ENCODE results near the gene CYP11A1.

CYP11A1 gene

DNA sequence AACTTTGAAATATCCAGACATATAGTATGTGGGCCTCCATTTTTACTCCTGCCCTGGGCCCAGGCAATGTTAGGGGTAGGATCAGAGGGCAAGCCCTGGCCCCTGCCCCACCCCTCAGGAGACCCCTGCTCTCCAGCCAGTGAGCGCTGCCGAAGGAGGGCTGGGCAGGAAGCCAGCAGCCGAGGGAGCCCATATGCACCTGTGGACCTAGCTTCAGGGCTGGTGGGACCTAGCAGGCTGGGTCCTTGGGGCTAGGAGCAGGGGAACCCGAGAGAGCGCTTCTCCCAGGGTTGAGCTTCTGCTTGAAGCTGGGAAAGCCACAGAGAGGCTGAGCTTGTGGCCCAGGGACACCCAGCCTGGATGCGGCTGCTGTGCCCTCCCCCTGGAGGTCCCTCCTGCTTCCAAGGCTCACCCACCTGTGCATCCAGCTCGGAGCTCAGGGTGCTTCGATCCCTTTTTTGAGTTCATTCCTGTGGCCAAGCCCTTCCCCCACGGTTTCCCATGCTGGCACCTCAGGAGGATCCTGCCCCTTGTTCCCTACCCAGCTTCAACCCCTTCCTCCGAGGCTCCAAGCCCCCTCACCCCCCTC is 21.0 kb upstream of the CYP11A1 start:
- no peak for DNase-seq (ENCODE audit: low read depth in 2 of 2)

DNA sequence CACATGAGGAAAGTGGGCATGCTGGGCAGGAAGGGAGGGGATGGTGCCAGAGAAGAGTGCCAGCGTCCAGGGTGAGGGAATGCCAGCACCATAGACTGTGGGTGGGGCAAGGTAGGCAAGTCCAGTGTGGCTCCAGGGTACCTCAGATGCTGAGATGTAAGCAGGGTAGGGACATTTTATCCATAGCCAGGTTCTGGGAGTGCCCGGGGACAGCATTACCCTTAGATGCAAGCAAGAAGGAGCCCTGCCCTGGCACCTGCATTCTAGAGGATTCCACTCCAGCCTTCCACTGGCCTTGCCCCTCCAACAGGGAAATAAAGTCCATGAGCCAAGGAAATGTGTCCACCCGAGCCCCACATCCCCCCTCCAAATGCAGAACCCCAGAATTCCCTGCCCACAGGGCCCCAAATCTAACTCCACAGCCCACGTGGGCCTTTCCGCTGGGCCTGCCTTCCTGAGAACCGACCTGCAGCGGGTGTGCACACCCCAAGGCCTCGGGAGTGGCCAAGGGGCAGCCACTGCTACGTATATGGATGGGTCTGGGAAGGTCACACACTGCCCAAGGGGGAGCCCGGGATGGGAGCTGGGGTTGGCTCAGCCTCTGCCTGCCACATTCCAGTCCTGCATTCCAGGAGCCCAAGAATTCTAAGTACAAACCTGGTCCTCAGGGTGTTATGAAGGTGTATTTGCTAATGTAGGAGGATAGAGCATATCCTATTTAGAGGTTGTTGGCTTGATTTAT is 20.3 kb upstream of the CYP11A1 start:
- no peak for DNase-seq (ENCODE audit: low read depth in 2 of 2)

DNA sequence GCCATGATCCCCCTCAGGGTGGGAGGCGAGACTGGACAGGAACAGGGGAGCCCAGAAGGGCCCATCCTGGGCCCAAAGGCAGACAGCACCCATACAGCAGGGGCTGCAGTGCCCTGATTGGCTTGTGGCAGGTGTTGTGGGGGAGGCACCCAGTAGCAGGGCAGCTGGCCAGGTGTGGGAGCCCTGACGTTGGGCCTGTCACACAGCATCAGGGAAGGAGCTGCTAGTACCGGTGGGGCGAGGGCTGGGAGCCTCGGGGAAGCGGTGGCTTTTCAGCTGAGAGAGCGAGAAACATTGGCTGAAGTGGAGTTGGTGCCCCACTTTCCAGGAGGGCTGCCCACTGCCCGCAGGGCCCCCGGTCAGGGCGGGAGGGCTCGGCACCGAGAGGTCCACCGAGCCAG is 19.7 kb upstream of the CYP11A1 start:
- DNase-seq (ENCODE audit: low read depth in 2 of 2) = no peak

DNA sequence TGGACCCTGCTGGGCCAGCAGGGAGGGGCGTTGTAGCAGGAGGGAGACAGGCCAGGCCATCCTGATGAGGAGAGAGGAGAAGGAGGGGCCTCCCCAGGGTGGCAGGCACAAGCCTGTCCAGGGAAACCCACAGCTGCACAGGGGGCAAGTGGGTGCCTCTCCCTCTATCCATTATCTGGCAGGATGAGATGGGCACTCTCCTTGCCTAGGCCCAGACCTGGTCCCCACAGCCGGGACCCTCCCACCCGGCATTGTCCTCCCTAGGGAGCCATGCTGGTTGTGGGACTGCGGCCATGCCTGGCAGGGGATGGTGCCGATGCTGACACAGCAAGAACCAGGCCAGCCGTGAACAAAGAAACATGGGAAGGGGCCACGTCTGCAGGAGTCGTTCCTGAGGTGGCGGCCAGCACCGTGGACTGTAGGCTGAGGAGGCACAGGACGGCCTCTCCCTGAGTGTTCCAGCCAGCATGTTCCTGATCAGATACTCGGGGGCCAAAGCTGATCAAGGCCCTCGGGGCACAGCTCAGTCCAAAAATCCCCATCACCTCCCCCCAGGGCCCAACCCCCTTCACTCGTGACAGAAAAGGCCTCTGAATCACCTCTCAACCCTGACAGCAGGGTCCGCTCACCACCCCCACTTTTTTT is 19.2 kb upstream of the CYP11A1 start:
- DNase-seq (ENCODE audit: low read depth in 2 of 2) = no peak

DNA sequence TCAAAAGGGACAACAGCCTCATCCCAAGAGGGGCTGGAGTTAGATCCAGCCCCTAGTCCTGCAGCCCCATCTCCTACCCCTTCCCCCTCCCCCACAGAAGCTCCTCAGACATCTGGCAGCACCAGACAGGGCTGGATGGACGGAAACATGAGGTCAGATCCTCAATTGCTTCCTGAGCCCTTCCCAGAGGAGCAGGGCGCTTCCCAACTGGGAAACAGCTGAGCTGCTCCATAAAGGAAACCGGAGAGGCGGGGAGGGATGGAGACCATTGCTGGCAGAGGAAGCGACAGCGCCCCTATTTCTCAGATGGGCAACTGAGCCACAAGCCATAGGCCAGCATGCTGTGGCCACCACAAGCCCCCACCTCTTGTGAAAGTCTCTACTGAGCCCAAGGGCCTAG is 18.3 kb upstream of the CYP11A1 start:
- no peak for DNase-seq (ENCODE audit: low read depth in 2 of 2)

DNA sequence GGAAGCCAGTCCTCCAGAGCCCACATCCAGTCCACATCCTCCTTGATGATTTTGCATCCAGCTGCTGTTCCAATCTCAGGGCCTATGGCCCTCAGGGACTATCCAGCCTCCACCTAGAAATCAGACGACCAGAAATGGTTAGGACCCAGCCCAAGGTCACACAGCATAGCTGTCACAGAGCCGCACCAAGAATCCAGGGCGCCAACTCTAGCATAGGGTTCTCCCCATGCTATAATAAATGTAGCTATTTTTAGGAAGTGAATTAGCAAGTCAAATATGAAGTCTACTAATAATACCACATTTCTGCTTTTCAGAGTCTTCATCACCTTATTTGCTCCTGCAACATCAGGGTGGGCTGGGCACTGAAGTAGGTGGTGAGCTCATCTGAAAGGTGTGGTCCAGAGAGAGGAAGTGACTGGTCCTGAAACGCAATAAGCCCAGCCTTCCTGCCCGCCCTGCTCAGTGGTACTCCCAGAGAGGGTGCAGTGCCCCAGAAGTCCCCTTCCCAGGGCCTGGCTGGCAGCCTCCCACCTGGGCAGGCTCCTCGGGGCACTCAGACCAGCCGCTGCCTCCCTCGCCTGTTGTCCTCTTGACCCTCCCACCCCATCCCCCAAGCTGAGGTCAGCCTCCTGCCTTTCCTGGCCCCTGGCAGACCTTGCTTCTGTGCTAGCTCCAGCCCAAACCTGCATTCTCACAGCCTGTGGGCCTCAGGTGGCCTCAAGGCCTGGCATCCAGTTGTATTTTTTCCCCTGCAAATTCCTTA is 17.6 kb upstream of the CYP11A1 start:
- DNase-seq (ENCODE audit: low read depth in 2 of 2) = no peak

DNA sequence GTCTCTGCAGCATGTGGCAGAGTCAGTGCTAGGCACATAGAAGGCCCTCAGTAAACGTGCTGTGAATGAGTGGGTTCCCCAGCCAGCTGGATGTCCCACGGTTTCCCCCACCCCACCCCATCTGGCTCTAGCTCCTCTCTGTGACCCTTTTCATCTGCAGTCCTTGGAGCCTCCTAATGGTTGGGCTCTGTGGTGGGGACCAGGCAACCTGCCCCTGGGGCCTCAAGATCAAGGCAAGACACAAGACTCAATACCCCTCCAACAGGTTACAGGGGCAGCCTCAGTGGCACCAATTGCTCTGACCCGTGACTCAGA is 17.1 kb upstream of the CYP11A1 start:
- DNase-seq (ENCODE audit: low read depth in 2 of 2) = no peak

DNA sequence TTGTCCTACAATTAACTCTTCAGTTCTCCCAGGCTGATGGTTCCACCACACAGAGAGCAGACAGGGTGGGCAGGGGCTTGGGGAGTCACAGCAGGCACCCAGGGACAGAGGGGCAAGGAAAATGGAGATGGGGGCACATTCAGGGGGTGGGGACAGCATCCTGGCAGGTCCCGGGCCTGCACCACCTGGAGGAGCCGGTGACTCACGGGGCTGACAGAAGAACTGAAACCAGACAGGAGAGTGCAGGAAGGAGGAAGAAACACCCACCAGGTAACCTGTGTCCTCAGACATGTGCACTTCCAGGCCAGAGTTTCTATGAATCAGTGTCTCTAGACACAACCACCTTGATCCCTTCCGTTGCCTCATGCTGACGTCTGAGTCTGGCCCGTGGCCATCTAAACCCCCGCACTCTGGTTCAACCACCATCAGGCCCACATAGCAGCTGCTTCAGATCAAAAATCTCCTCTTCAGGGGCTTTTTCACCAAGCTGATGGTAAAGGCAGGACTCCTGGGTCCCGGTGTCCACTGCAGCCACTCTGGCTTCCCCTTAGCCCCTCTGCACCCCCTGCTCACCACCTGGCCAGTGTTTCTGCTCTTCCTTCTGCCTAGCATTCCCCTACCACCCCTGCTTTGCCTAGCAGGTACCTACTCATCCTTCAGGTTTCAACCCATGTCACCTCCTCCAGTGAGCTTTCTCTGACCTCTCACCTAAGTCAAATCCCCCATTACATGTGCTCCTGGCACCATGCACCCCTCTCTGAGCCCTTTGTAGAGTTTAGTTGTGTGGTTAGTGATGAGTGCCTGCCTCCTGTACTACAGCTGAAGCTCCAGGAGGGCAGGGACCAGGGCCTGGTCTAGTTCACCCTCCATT is 16.5 kb upstream of the CYP11A1 start:
- peak; percentile 56 to 60 for DNase-seq (ENCODE audit: low read depth in 2 of 2)

- DNase-seq (ENCODE audit: low read depth in 2 of 2) = no peak
Measured at GRCh38 chr15:74383286-74383685, 15.8 kb upstream of the CYP11A1 start.

- peak; percentile 70 to 76 for DNase-seq (ENCODE audit: low read depth in 2 of 2)
Measured at GRCh38 chr15:74382004-74382816, 14.8 kb upstream of the CYP11A1 start.

DNA sequence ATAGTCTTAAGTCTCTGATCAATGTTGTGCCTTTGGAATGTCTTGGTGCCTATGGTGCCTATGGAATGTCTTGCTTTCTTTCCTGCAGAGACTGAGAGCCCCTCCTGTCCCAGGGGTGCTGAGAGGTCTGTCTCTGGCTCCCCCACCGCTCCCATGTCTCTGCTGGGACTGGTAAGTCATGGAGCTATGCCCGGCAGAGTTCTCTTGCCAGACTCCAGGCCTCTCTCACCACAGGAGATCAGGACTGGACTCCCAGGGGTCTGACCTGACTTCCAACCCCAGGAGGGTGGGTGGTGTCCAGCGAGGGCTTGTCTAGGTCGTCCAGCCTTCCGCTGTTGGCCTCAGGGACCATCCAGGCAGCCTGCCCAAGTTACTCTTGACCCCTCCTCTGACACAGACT is 14.0 kb upstream of the CYP11A1 start:
- no peak for DNase-seq (ENCODE audit: low read depth in 2 of 2)

DNA sequence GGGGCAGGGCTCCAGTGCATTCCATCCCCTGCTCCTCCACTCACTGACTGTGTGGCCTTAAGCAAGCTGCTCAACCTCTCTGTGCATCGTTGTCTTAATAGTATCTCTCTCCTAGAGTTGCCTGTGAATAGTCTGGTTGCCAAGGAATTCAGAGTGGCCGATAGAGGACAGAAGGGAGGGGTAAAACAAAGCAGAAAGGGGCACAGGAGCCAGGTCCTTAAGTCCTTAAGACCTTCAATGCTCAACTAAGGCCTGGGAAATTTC is 13.7 kb upstream of the CYP11A1 start:
- DNase-seq (ENCODE audit: low read depth in 2 of 2) = no peak

DNA sequence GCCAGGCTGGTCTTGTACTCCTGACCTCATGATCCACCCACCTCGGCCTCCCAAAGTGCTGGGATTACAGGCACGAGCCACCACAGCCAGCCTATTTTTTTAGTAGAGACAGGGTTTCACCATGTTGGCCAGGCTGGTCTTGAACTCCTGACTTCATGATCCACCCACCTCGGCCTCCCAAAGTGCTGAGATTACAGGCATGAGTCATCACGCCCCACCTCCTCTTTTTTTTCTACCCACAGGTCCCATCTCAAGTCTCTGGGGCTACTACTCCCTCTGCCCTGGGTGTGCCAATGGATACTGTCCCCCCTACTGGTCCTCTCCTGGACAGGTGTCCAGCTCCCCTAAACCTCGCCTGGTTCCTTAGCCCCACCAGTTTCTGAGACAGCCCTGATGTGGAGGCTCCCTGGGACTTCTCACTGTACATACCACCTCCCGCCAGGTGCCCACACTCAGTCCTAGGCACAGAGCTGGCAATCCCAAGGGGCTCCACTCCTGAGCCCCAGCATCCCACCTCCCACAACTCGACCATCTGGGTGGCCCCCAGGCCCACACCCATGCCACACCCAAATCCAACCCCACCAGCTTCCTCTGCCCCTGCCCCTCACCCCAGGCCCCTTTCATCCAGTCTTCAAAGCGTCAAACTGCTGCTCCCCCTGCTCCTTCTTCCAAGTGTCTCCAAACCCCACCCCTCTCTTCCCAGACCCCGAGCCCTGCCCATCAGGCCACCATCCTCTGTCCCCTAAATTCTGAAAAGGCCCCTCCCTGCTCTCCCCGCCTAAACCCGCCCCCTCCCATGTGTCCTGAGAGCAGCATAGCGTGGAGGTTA is 13.1 kb upstream of the CYP11A1 start:
- no peak for DNase-seq (ENCODE audit: low read depth in 2 of 2)

DNA sequence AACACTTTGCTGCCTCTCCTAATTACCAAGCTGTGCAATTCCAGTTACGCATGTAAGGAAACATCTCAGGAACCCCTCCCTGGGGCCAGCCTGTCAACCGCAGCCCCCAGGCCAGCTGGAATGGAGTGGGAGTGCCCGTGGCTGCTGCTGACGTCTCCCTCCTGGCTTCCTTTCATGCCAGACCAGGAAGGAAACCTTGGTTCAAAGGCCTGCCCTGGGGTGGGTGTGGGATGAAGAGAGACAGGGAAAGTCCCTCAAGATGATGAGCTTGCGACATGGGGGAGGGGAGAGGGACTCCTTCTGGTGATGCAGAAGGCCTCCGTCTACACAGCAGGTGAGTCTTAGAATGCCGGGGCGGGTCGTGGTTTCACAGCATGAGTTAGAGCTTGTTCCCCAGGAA is 11.4 kb upstream of the CYP11A1 start:
- peak in 1 of 2 donors; percentile 62 for DNase-seq (ENCODE audit: low read depth in 2 of 2)

- DNase-seq (ENCODE audit: low read depth in 2 of 2) = no peak
Measured at GRCh38 chr15:74377831-74378766, 10.7 kb upstream of the CYP11A1 start.

GRCh38 chr15:74376825-74377581 is 9.6 kb upstream of the CYP11A1 start:
- DNase-seq (ENCODE audit: low read depth in 2 of 2) = no peak

- no peak for DNase-seq (ENCODE audit: low read depth in 2 of 2)
Measured at GRCh38 chr15:74376226-74376625, 8.8 kb upstream of the CYP11A1 start.

- DNase-seq (ENCODE audit: low read depth in 2 of 2) = peak; percentile 78 to 80
Measured at GRCh38 chr15:74375303-74375693, 7.9 kb upstream of the CYP11A1 start.
